Natural killer cell (primary cell): ENCODE data around the gene LIN37. TPM values are rescaled to one million over a fixed set of nuclear protein-coding genes. Genes with fewer than 3 reads are reported as not detected.

Experiments
- ATAC-seq, 3 donors: fragments of 150-1000 bp in 2 of 3; fragments of 200-7000 bp in 1 of 3; cut with Tn5 transposase; 1 replicate in 1 of 3; 2 replicates in 2 of 3; pipeline ENCODE4 v1.10.0; 2021; ENCODE audit warnings: mild to moderate bottlenecking in 2 of 3, moderate library complexity in 2 of 3
- DNase-seq, 2 donors: peaks; one replicate each; pipeline versions ENCODE4 v3.0.0 to v3.0.0-alpha.2; 2013 to 2021; ENCODE audit warnings: mixed read lengths in 1 of 2
- H3K27ac ChIP-seq: one replicate; pipeline ENCODE4 v1.5.1; 2013; ENCODE audit warnings: mild to moderate bottlenecking, low read length
- H3K27me3 ChIP-seq: one replicate; pipeline ENCODE4 v1.6.1; 2013; ENCODE audit warnings: low read length; ENCODE audit not compliant: control insufficient read depth, insufficient read depth
- H3K36me3 ChIP-seq: one replicate; pipeline ENCODE4 v1.6.1; 2013; ENCODE audit warnings: low read length; ENCODE audit not compliant: control insufficient read depth, insufficient read depth
- H3K4me1 ChIP-seq: one replicate; pipeline ENCODE4 v1.6.1; 2013; ENCODE audit warnings: low read length; ENCODE audit not compliant: control insufficient read depth, insufficient read depth
- H3K4me3 ChIP-seq: one replicate; pipeline ENCODE4 v1.5.1; 2013; ENCODE audit warnings: low read length
- H3K9me3 ChIP-seq: one replicate; pipeline ENCODE4 v1.6.1; 2013; ENCODE audit warnings: low read length; ENCODE audit not compliant: control insufficient read depth, insufficient read depth
- H3K27ac Mint-ChIP-seq, 2 donors: one replicate each; pipeline ENCODE4 v1.8.0; 2022; ENCODE audit warnings: mild to moderate bottlenecking in 2 of 2, mixed read lengths in 2 of 2, moderate library complexity in 1 of 2
- H3K27me3 Mint-ChIP-seq, 2 donors: one replicate each; pipeline ENCODE4 v1.8.0; 2022; ENCODE audit warnings: low read depth in 2 of 2, mixed read lengths in 2 of 2
- H3K36me3 Mint-ChIP-seq: one replicate; pipeline ENCODE4 v1.8.0; 2022; ENCODE audit warnings: mixed read lengths
- H3K4me1 Mint-ChIP-seq, 2 donors: one replicate each; pipeline ENCODE4 v1.8.0; 2022; ENCODE audit warnings: mixed read lengths in 2 of 2
- H3K4me3 Mint-ChIP-seq: one replicate; pipeline ENCODE4 v1.8.0; 2022; ENCODE audit warnings: mild to moderate bottlenecking, moderate library complexity, mixed read lengths
- H3K9me3 Mint-ChIP-seq, 2 donors: one replicate each; pipeline ENCODE4 v1.8.0; 2022; ENCODE audit warnings: mixed read lengths in 2 of 2
- CTCF ChIP-seq: fragments of 200-600 bp; IDR thresholded peaks from one replicate; pipeline ENCODE4 v1.8.0; 2022; ENCODE audit warnings: antibody characterized with exemption
- WGBS: methylation state at CpG from one replicate; pipeline ENCODE4 v1.1.7; 2013; ENCODE audit warnings: missing lambda C conversion rate; ENCODE audit not compliant: insufficient coverage; 5-methylcytosine and 5-hydroxymethylcytosine counted together
- intact Hi-C: fragments of 100-400 bp; cut with micrococcal nuclease; formaldehyde crosslinking; loops from one replicate; pipeline ENCODE4 v1.14.2; 2022
- total RNA-seq, 4 donors: library from RNA; stranded (reverse); fragments of 120-200 nt in 1 of 4; gene quantifications; one replicate each; pipeline versions ENCODE4 v1.2.3 to v1.2.4, GENCODE V29; 2013 to 2022

The LIN37 gene
- total RNA-seq, 3 donors from 2014 or later (not counting 1 experiment from before 2014, with no cell fraction given) = 16.7 to 22.1 (median 18.2) TPM

DNA sequence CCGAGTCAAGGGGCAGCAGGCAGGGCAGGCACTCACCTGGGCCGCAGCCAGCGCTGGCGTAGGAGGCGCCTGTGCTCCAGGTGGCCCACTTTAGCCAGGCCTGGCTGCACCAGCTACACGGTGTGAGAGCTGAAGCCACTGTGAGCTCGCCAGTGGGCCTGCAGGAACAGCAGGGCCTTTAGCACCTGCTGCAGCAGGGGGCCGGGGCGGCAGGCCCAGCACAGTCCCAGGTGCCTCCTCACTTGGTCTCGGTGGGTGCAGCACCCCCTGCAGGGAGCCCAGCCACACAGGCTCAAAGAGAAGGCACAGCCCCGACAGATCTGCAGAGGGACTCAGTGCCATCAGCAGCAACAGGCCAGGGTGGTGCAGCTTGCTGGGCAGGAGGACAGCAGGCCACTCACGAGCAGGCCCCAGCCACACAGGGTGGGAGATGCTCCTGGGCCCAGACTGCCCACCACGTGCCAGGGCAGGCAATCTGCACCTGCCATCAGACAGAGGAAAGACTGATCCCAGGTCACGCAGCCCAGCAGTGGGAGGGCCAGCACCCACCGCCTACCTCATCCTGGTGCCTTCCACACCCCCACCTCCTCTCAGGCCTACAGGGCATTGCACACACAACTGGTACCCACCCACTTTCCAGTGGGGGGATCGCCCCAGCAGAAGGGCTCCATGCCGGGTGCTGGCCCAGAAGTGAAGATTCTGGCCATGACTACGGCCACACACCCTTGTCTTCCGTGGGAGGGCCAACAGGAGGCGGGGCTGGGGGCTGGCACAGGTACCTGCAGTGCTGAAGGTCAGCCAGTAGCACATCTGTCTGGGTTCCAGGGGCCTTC is 42.8 kb downstream of the LIN37 start:
- H3K4me1 ChIP-seq = no peaks in the 10 kb centered on the region
- Mint-ChIP-seq H3K9me3 (no peaks in the 10 kb centered on the region), H3K4me1 (no peaks in the 10 kb centered on the region), H3K4me3 (no peak overlapping the region), H3K27me3 (peaks cover 0 to 10% of the 10 kb centered on the region in 2 donors), H3K36me3 (no peaks in the 10 kb centered on the region), H3K27ac (no peak overlapping the region)
- no peak for TF ChIP-seq CTCF
- H3K36me3 ChIP-seq = no peaks in the 10 kb centered on the region
- intact Hi-C loops = no loop called here
- H3K4me3 ChIP-seq = no peak overlapping the region
- H3K27ac ChIP-seq = no peak overlapping the region
- H3K27me3 ChIP-seq = no peaks in the 10 kb centered on the region
- H3K9me3 ChIP-seq = no peaks in the 10 kb centered on the region
- WGBS = 80% methylated on average over 20 of the region's 20 CpGs
- ATAC-seq (no peak), DNase-seq (peak in 1 of 2 donors; percentile 34)

DNA sequence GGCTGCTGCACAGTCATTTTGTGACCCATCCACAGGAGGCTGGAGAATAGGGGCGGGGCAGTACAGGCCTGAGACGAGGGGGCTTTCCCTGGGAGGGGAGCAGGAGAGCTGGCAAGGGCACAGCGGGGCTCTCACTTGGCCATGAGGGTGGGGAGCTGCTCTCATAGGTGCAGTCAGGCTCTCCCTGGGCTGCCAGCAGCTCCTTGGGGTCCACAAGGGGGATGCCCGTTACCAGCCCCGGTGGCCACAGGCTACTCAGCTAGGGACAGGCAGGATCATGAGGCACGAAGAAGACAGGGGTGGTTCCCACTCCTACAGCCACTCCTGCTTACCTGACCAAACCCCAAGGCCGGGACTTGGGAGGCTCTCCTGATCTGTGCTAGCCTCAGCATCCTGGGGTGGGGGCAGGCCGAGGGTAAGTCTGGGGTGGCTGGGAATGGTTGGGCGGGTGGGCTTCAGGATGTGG is 43.5 kb downstream of the LIN37 start:
- no peak for TF ChIP-seq CTCF
- WGBS = 92% methylated on average over 9 of the region's 9 CpGs
- H3K36me3 Mint-ChIP-seq = no peaks in the 10 kb centered on the region
- Histone ChIP-seq H3K9me3 (no peaks in the 10 kb centered on the region), H3K27me3 (peaks cover 3% of the 10 kb centered on the region), H3K27ac (no peak overlapping the region), H3K36me3 (no peaks in the 10 kb centered on the region), H3K4me3 (no peak overlapping the region), H3K4me1 (no peaks in the 10 kb centered on the region)
- H3K27ac Mint-ChIP-seq = no peak overlapping the region
- no peaks in the 10 kb centered on the region for H3K9me3 Mint-ChIP-seq
- H3K27me3 Mint-ChIP-seq = peaks cover 0 to 17% of the 10 kb centered on the region in 2 donors
- intact Hi-C loops = no loop called here
- no peak for ATAC-seq
- no peak for DNase-seq
- H3K4me3 Mint-ChIP-seq = no peak overlapping the region
- H3K4me1 Mint-ChIP-seq = peaks cover 0 to 4% of the 10 kb centered on the region in 2 donors

GRCh38 chr19:35792312-35792711 is 43.9 kb downstream of the LIN37 start:
- H3K9me3 ChIP-seq = no peaks in the 10 kb centered on the region
- H3K4me1 ChIP-seq = peaks cover 4% of the 10 kb centered on the region
- intact Hi-C loops = no loop called here
- DNase-seq = no peak
- Mint-ChIP-seq H3K36me3 (no peaks in the 10 kb centered on the region), H3K27me3 (peaks cover 0 to 22% of the 10 kb centered on the region in 2 donors), H3K27ac (no peak overlapping the region), H3K9me3 (no peaks in the 10 kb centered on the region), H3K4me3 (no peak overlapping the region), H3K4me1 (peaks cover 0 to 9% of the 10 kb centered on the region in 2 donors)
- no peaks in the 10 kb centered on the region for H3K36me3 ChIP-seq
- WGBS = 92% methylated on average over 15 of the region's 15 CpGs
- ATAC-seq = no peak
- H3K4me3 ChIP-seq = no peak overlapping the region
- no peak overlapping the region for H3K27ac ChIP-seq
- peaks cover 3% of the 10 kb centered on the region for H3K27me3 ChIP-seq
- TF ChIP-seq CTCF = no peak
